Measurements from ENCODE around the gene C9orf72.

The C9orf72 gene

GRCh38 chr9:27549196-27549755, 24.0 kb downstream of the C9orf72 start:
- CTCF ChIA-PET = interaction anchor here (0.9 to 8.1 kb wide), 6 partner anchors 10 to 216 kb away, joined by 4 to 140 read pairs (median 12); partner anchors contain the start of genes C9orf72 and MOB3B
- POLR2A ChIA-PET = no interaction called here
- H3K4me3 ChIP-seq (ENCODE audit: low read depth, low read length) = no peak overlapping the region
- no peak for DNase-seq (ENCODE audit: low read depth, low spot score)
- TF ChIP-seq CTCF (IDR thresholded peaks at IDR 0.05; ENCODE audit: insufficient read depth, low read length, missing control alignments) = no peak

GRCh38 chr9:27548055-27548741, 25.1 kb downstream of the C9orf72 start:
- ChIA-PET CTCF (interaction anchor here (0.6 to 8.1 kb wide), 15 partner anchors 12 to 220 kb away, joined by 3 to 140 read pairs (median 5); partner anchors contain the start of genes C9orf72 and MOB3B), POLR2A (no interaction called here)
- peak; percentile 7 for TF ChIP-seq CTCF (IDR thresholded peaks at IDR 0.05; ENCODE audit: insufficient read depth, low read length, missing control alignments)
- DNase-seq (ENCODE audit: low read depth, low spot score) = no peak
- H3K4me3 ChIP-seq (ENCODE audit: low read depth, low read length) = no peak overlapping the region

GRCh38 chr9:27545471-27545870, 27.8 kb downstream of the C9orf72 start:
- no peak for DNase-seq (ENCODE audit: low read depth, low spot score)
- TF ChIP-seq CTCF (IDR thresholded peaks at IDR 0.05; ENCODE audit: insufficient read depth, low read length, missing control alignments) = no peak
- POLR2A ChIA-PET = no interaction called here
- CTCF ChIA-PET = interaction anchor here (1.0 to 8.1 kb wide), 7 partner anchors 14 to 215 kb away, joined by 3 to 140 read pairs (median 4); partner anchors contain the start of gene MOB3B
- no peak overlapping the region for H3K4me3 ChIP-seq (ENCODE audit: low read depth, low read length)

GRCh38 chr9:27542508-27542907, 30.8 kb downstream of the C9orf72 start:
- POLR2A ChIA-PET = no interaction called here
- CTCF ChIA-PET = interaction anchor here (0.7 to 8.1 kb wide), 4 partner anchors 10 to 209 kb away, joined by 3 to 140 read pairs (median 18); partner anchors contain the start of gene MOB3B
- DNase-seq (ENCODE audit: low read depth, low spot score) = no peak
- no peak overlapping the region for H3K4me3 ChIP-seq (ENCODE audit: low read depth, low read length)
- TF ChIP-seq CTCF (IDR thresholded peaks at IDR 0.05; ENCODE audit: insufficient read depth, low read length, missing control alignments) = no peak

GRCh38 chr9:27541740-27542139, 31.5 kb downstream of the C9orf72 start:
- ChIA-PET CTCF (interaction anchor here (1.7 to 8.1 kb wide), 3 partner anchors 9 to 208 kb away, joined by 8 to 140 read pairs (median 27); partner anchors contain the start of gene MOB3B), POLR2A (no interaction called here)
- H3K4me3 ChIP-seq (ENCODE audit: low read depth, low read length) = no peak overlapping the region
- no peak for TF ChIP-seq CTCF (IDR thresholded peaks at IDR 0.05; ENCODE audit: insufficient read depth, low read length, missing control alignments)
- no peak for DNase-seq (ENCODE audit: low read depth, low spot score)

GRCh38 chr9:27540502-27540901, 32.8 kb downstream of the C9orf72 start:
- no peak overlapping the region for H3K4me3 ChIP-seq (ENCODE audit: low read depth, low read length)
- POLR2A ChIA-PET = no interaction called here
- TF ChIP-seq CTCF (IDR thresholded peaks at IDR 0.05; ENCODE audit: insufficient read depth, low read length, missing control alignments) = no peak
- DNase-seq (ENCODE audit: low read depth, low spot score) = no peak
- CTCF ChIA-PET = interaction anchor here (1.3 to 4.3 kb wide), 3 partner anchors 10 to 208 kb away, joined by 3 to 27 read pairs (median 4); partner anchors contain the start of gene MOB3B
